ENCODE data around the gene SGF29.

DNA sequence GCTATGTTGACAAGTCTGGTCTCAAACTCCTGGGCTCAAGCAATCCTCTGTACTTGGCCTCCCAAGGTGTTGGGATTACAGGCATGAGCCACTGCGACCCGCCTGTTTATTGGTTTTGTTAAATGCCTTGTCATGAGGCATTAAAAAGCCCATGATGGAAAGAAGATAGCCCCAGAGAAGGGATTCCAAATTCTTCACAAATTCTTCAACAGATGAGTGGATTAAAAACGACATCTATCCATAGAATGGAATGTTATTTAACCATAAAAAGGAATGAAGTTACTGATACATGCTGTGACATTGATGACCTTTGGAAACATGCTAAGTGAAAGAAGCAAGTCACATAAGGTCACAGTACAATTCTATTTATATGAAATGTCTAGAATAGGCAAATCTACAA, 4.7 kb downstream of the SGF29 start:
- TF ChIP-seq, protein P1, sequence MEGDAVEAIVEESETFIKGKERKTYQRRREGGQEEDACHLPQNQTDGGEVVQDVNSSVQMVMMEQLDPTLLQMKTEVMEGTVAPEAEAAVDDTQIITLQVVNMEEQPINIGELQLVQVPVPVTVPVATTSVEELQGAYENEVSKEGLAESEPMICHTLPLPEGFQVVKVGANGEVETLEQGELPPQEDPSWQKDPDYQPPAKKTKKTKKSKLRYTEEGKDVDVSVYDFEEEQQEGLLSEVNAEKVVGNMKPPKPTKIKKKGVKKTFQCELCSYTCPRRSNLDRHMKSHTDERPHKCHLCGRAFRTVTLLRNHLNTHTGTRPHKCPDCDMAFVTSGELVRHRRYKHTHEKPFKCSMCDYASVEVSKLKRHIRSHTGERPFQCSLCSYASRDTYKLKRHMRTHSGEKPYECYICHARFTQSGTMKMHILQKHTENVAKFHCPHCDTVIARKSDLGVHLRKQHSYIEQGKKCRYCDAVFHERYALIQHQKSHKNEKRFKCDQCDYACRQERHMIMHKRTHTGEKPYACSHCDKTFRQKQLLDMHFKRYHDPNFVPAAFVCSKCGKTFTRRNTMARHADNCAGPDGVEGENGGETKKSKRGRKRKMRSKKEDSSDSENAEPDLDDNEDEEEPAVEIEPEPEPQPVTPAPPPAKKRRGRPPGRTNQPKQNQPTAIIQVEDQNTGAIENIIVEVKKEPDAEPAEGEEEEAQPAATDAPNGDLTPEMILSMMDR (IDR thresholded peaks at IDR 0.05) = no peak
- no peak for TF ChIP-seq POLR2A (IDR thresholded peaks at IDR 0.05)
